CD4-positive, alpha-beta T cell treated with Interleukin-12 subunit alpha and Interleukin-12 subunit beta, for 1 hour (primary cell): ENCODE measurements around the gene CFAP74.

Experiments used
- DNase-seq: peaks from one replicate; pipeline ENCODE4 v3.0.0-alpha.2; 2020

Gene CFAP74

GRCh38 chr1:2018217-2019171 is 14.9 kb upstream of the CFAP74 start:
- no peak for DNase-seq

- no peak for DNase-seq
Observed at GRCh38 chr1:2016123-2016522, 12.5 kb upstream of the CFAP74 start.

GRCh38 chr1:2014741-2015735 is 11.5 kb upstream of the CFAP74 start:
- no peak for DNase-seq

GRCh38 chr1:2014181-2014580 is 10.6 kb upstream of the CFAP74 start:
- no peak for DNase-seq

GRCh38 chr1:2009101-2010053 is 5.8 kb upstream of the CFAP74 start:
- no peak for DNase-seq

GRCh38 chr1:2004856-2005255 is 1.3 kb upstream of the CFAP74 start:
- no peak for DNase-seq

GRCh38 chr1:2001773-2002411 is 1.7 kb downstream of the CFAP74 start:
- no peak for DNase-seq

DNA sequence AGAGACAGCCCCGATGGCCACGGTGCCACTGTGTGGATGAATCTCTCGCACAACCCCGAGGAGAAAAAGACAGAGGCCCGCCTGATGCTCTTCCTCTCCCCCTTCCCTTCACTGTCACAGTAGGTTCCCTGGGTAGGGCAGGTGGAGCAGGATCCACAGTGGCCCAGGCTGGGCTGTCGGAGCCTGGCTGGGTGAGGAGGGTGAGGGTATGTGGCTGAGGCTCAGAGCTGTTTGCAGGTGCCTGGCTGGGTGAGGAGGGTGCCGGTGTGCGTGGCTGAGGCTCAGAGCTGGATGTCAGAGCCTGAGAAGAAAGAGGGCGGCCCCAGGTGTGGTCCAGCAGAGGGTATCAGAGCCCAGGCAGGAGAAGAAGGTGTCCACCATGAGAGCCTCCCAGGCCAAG is 2.7 kb downstream of the CFAP74 start:
- DNase-seq = no peak

DNA sequence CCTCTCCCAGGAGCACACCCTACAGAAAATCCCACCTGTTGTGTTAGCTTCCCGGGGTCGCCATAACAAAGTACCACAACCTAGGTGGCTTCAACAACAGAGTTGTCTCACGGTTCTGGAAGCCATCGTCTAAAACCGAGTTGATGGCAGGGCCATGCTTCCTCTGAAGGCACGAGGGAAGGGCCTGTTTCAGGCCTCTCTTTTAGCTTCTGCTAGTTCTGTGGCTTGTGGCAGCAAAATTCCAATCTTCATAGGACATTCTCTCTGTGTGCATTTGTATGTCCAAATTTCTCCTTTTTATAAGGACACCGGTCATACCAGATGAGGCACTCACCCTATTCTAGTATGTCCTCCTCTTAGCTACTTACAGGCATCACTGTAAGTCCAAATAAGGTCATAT is 3.2 kb downstream of the CFAP74 start:
- DNase-seq = no peak

DNA sequence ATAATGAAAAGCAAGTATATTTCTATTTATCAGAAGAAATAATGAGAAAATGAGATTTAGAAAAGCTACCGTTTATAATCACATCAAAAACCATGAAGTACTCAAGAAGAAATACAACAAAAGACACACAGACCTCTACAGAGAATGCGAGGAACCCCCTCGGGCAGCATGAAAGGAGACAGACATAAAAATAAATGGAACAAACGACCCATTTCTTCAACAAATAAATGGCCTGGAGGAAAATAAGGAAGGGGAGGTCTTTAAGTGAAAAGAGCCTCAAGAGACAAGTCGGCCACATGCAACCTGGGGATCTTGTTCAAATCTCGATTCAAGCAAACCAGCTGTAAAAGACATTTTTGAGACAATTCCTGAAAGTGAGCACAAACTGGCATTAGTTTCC is 6.0 kb downstream of the CFAP74 start:
- no peak for DNase-seq

- no peak for DNase-seq
Observed at GRCh38 chr1:1996207-1996651, 7.4 kb downstream of the CFAP74 start.

GRCh38 chr1:1994536-1994935 is 9.1 kb downstream of the CFAP74 start:
- no peak for DNase-seq

- DNase-seq = no peak
Observed at GRCh38 chr1:1990222-1990621, 13.4 kb downstream of the CFAP74 start.

DNA sequence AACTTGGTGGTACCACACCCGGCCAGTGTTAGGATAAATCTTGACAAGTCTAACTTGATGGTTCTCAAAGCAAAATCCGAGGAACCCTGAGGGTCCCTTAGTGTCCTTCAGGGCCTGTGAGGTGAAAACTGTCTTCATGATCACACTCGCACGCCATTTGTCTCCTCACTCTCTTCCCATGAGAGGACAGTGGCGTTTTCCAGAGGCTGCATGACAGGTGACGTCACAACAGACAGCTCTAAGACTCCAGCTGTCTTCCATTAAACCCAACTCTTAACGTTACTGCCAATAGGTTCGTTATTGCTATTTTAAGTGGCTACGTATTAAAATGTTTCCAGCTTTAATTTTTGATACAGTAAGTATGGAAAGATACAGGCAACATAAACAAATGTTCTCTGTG is 13.8 kb downstream of the CFAP74 start:
- DNase-seq = no peak

DNA sequence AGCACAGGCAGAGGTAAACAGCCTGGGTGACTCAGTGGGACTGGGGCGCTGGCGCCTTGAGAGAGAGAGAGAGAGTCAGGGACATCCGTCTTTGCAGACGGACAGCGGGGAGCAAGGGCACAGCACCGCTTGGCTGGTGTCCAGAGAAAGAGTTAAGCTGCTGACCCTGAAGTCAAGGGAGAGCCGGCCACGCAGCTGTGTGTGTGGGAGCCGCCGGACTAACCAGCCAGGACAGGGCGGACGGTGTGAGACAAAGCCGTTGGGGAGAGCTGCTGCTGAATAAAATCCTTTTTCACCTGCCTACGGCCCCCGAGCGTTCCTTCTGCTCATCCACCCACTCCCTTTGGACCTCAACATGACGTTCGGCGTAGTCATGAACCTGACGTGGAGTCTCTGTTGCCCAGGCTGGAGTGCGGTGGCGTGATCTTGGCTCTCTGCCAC is 14.5 kb downstream of the CFAP74 start:
- DNase-seq = no peak

DNA sequence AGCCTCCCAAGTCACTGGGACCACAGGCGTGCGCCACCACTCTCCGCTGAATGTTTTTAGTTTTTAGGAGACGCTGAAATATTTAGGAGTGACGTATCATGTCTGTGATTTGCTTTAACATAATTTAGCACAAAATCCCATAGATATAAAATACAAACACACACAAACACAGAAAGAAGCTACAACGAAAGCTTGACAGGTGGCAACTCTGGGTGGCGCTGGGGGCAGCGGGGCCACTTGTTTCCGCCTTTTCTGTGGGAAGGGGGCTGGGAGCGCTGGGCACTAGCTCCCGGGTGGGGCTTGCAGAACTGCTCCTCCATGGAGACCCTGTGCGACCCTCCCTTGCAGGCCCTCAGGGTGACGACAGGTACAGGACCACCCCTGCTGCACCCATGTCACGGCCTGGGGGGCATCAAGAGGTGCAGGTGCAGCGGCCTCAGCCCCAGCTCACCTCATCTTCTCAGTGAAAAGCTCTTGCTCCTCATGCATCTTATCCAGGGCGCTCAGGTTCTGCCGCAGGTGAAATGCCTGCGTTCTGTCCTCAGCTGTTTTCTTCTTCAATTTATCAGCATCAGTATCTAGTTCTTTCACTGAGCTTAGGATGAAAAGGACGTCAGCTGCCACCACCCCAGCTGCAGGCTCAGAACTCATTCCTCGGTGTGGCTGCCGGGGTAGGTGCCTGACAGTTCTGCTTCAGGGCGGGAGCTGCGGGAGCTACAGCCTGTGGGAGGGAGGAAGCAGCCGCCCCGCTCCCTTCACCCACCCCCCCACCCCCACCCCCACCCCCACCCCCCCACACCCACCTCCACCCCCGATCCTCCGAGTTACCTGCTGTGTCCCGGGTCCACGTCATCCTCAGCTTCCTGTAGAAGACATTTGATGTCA is 15.3 kb downstream of the CFAP74 start:
- DNase-seq = no peak

GRCh38 chr1:1987142-1987510 is 16.5 kb downstream of the CFAP74 start:
- no peak for DNase-seq

DNA sequence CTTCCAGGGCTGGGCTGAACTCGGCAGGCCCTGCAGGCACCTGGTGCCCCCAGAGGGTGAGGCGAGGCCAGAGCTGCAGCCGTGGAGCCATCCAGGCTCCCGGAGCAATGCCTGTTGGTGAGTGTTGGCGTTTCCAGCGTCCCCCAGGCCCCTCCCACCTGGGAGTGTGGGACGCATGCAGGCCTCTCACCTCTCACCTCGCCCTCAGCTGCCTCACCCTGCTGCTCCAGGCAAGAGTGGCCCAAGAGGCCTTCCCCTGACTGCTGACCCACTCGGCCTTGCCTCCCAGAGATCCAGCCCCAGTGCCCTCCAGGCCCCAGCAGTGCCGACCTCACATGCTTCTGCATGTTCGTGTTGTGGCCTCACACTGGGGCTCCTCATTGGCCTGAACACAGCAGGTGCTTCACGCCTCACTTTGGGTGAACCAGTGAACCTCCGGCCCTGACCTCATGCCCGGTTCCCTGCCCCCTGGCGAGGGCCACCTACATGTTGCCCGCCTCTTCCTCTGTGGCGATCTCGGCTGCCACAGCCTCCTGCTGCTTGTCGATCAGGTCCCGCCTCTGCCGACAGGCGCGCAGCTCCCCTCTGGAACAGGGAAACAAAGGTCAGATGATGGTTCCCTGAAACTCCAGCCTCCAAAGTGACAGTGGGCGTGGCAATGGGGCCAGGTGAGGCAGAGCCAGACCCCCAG is 17.0 kb downstream of the CFAP74 start:
- no peak for DNase-seq

DNA sequence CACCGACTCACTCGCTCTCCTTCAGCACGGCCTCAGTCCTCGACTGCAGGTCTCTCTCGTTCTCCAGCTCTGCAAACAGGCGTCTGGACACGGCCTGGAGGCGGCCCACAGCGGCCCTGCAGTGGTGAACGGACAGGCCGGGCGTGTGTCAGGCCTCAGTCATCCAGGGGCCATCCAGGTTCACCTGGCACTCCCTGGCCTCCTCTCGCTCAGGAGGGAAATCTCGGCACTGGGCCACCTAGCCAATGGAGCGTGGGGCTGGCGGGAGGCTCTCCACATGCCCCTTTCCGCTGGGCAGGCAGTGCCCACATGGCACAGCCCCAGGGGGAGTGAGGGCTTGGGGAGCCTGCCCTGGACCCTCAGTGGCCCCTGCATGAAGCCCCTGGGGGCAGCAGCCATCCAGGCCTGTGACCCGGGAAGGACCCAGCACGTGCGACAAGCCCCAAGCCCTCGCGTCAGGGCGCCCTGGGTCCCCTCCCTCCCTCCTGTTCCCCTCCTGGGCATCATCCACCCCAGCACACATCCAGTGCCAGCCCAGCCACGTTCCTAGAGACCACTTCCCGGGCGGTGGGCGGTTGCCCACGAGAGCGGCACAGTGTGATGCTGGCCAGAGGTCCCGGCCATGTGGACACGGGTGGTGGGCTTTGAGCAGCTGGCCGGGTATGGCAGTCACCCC is 18.1 kb downstream of the CFAP74 start:
- no peak for DNase-seq
